H9 (cell line): ENCODE data around the gene ETV6. TPM values are rescaled to one million over a fixed set of nuclear protein-coding genes. Genes with fewer than 3 reads are reported as not detected.

Source experiments
- DNase-seq: peaks from one replicate; pipeline ENCODE4 v3.0.0-alpha.2; 2017
- H2AFZ ChIP-seq: one replicate; pipeline ENCODE4 v1.6.1; 2013; ENCODE audit warnings: mild to moderate bottlenecking, low read length, control low read depth, moderate library complexity
- H2AK5ac ChIP-seq: 2 replicates; pipeline ENCODE4 v1.6.1; 2013; ENCODE audit warnings: low read length, control low read depth, mixed read lengths; ENCODE audit not compliant: insufficient read length
- H2BK120ac ChIP-seq: one replicate; pipeline ENCODE4 v1.6.1; 2013; ENCODE audit warnings: low read depth, mild to moderate bottlenecking, low read length, control low read depth, inconsistent platforms; ENCODE audit not compliant: poor library complexity, severe bottlenecking
- H2BK12ac ChIP-seq: 2 replicates; pipeline ENCODE4 v1.6.1; 2013; ENCODE audit warnings: low read length, control low read depth, mixed read lengths, low read depth; ENCODE audit not compliant: insufficient read length
- H2BK15ac ChIP-seq: 2 replicates; pipeline ENCODE4 v1.6.1; 2013; ENCODE audit warnings: low read depth, low read length, control low read depth
- H2BK20ac ChIP-seq: one replicate; pipeline ENCODE4 v1.6.1; 2013; ENCODE audit warnings: low read depth, mild to moderate bottlenecking, low read length, control low read depth, inconsistent platforms; ENCODE audit not compliant: poor library complexity, severe bottlenecking
- H2BK5ac ChIP-seq: 2 replicates; pipeline ENCODE4 v1.6.1; 2013; ENCODE audit warnings: low read length, control low read depth, mixed read lengths; ENCODE audit not compliant: insufficient read length
- H3K14ac ChIP-seq: 2 replicates; pipeline ENCODE4 v1.6.1; 2013; ENCODE audit warnings: low read length, control low read depth; ENCODE audit not compliant: insufficient read depth
- H3K18ac ChIP-seq: 2 replicates; pipeline ENCODE4 v1.6.1; 2013; ENCODE audit warnings: low read depth, mild to moderate bottlenecking, mixed read lengths, low read length, control low read depth; ENCODE audit not compliant: insufficient read length
- H3K23ac ChIP-seq: 2 replicates; pipeline ENCODE4 v1.6.1; 2013; ENCODE audit warnings: low read length, control low read depth, mixed read lengths, low read depth; ENCODE audit not compliant: insufficient read length
- H3K23me2 ChIP-seq: 2 replicates; pipeline ENCODE4 v1.6.1; 2013; ENCODE audit warnings: low read depth, mild to moderate bottlenecking, mixed read lengths, low read length, control low read depth; ENCODE audit not compliant: insufficient read length, poor library complexity, severe bottlenecking
- H3K27ac ChIP-seq: 2 replicates; pipeline ENCODE4 v1.5.1; 2013; ENCODE audit warnings: low read length, control low read depth, mixed read lengths, low read depth; ENCODE audit not compliant: insufficient read length
- H3K27me3 ChIP-seq: 2 replicates; pipeline ENCODE4 v1.6.1; 2013; ENCODE audit warnings: low read length, control low read depth, inconsistent platforms; ENCODE audit not compliant: insufficient read depth
- H3K4ac ChIP-seq: 2 replicates; pipeline ENCODE4 v1.6.1; 2013; ENCODE audit warnings: low read depth, mild to moderate bottlenecking, control low read depth, inconsistent platforms, low read length, moderate library complexity
- H3K4me1 ChIP-seq: 2 replicates; pipeline ENCODE4 v1.6.1; 2013; ENCODE audit warnings: low read length, control low read depth, inconsistent platforms; ENCODE audit not compliant: insufficient read depth
- H3K4me2 ChIP-seq: 2 replicates; pipeline ENCODE4 v1.6.1; 2013; ENCODE audit warnings: low read length, control low read depth, mixed read lengths; ENCODE audit not compliant: insufficient read length, insufficient read depth
- H3K56ac ChIP-seq: 2 replicates; pipeline ENCODE4 v1.6.1; 2013; ENCODE audit warnings: low read depth, mild to moderate bottlenecking, mixed read lengths, low read length, control low read depth; ENCODE audit not compliant: insufficient read length
- H3K79me1 ChIP-seq: 2 replicates; pipeline ENCODE4 v1.6.1; 2013; ENCODE audit warnings: low read depth, mild to moderate bottlenecking, moderate library complexity, low read length, control low read depth, inconsistent platforms; ENCODE audit not compliant: insufficient read depth, poor library complexity, severe bottlenecking
- H3K79me2 ChIP-seq: 2 replicates; pipeline ENCODE4 v1.6.1; 2013; ENCODE audit warnings: low read length, control low read depth, inconsistent platforms; ENCODE audit not compliant: insufficient read depth
- H3K9ac ChIP-seq: 2 replicates; pipeline ENCODE4 v1.6.1; 2013; ENCODE audit warnings: low read length, control low read depth, mixed read lengths; ENCODE audit not compliant: insufficient read length; ENCODE audit errors: extremely low read depth
- H3K9me3 ChIP-seq: one replicate; pipeline ENCODE4 v1.6.1; 2013; ENCODE audit warnings: low read depth, low read length, inconsistent platforms; ENCODE audit not compliant: control insufficient read depth
- H3T11ph ChIP-seq: one replicate; pipeline ENCODE4 v1.6.1; 2013; ENCODE audit warnings: mild to moderate bottlenecking, low read length, control low read depth, inconsistent platforms
- H4K20me1 ChIP-seq: one replicate; pipeline ENCODE4 v1.6.1; 2013; ENCODE audit not compliant: control insufficient read depth, insufficient read length, insufficient read depth
- H4K5ac ChIP-seq: 2 replicates; pipeline ENCODE4 v1.6.1; 2013; ENCODE audit warnings: low read depth, mild to moderate bottlenecking, mixed read lengths, low read length, control low read depth; ENCODE audit not compliant: insufficient read length
- H4K8ac ChIP-seq: replicated peaks from 2 replicates; pipeline ENCODE4 v1.6.1; 2013; ENCODE audit warnings: low read length, control low read depth, mixed read lengths, low read depth; ENCODE audit not compliant: insufficient read length
- H4K91ac ChIP-seq: 2 replicates; pipeline ENCODE4 v1.6.1; 2013; ENCODE audit warnings: low read depth, mild to moderate bottlenecking, moderate library complexity, mixed read lengths, low read length, control low read depth; ENCODE audit not compliant: insufficient read length
- H3K27ac Mint-ChIP-seq, 3 experiments: 2 replicates in 2 of 3; 3 replicates in 1 of 3; pipeline ENCODE4 v1.8.0; 2020 to 2021; ENCODE audit warnings: mixed read lengths in 3 of 3, mild to moderate bottlenecking in 1 of 3, moderate library complexity in 1 of 3
- H3K27me3 Mint-ChIP-seq: 2 replicates; pipeline ENCODE4 v1.8.0; 2021; ENCODE audit warnings: low read depth, mild to moderate bottlenecking, moderate library complexity, mixed read lengths
- H3K36me3 Mint-ChIP-seq, 3 experiments: 2 replicates in 2 of 3; 3 replicates in 1 of 3; pipeline ENCODE4 v1.8.0; 2020 to 2021; ENCODE audit warnings: low read depth in 3 of 3, mixed read lengths in 3 of 3; ENCODE audit not compliant: insufficient read depth in 1 of 3
- H3K4me1 Mint-ChIP-seq, 2 experiments: 2 replicates each; pipeline ENCODE4 v1.8.0; 2020; ENCODE audit warnings: mixed read lengths in 2 of 2
- H3K4me3 Mint-ChIP-seq, 2 experiments: 2 replicates in 1 of 2; 3 replicates in 1 of 2; pipeline ENCODE4 v1.8.0; 2020 to 2021; ENCODE audit warnings: mild to moderate bottlenecking in 2 of 2, mixed read lengths in 2 of 2, moderate library complexity in 1 of 2
- H3K9me3 Mint-ChIP-seq, 2 experiments: 2 replicates in 1 of 2; 3 replicates in 1 of 2; pipeline ENCODE4 v1.8.0; 2020; ENCODE audit warnings: mild to moderate bottlenecking in 2 of 2, mixed read lengths in 2 of 2, moderate library complexity in 1 of 2
- CTCF ChIP-seq: fragments of 200-600 bp; sonication (generic); conservative IDR thresholded peaks from 3 replicates; pipeline ENCODE4 v1.8.0; 2021; ENCODE audit warnings: antibody characterized with exemption, mild to moderate bottlenecking
- WGBS: extraction: QIAGEN DNeasy Blood & Tissue Kit; methylation state at CpG from one replicate; pipeline ENCODE4 v1.1.7; 2013; ENCODE audit warnings: missing lambda C conversion rate, low lambda C conversion rate, mixed read lengths; ENCODE audit not compliant: insufficient read length; ENCODE audit errors: extremely low coverage; 5-methylcytosine and 5-hydroxymethylcytosine counted together
- total RNA-seq: library from RNA; stranded (reverse); gene quantifications from 2 replicates; pipeline ENCODE4 v1.2.1, GENCODE V29; 2021

ETV6 gene
- total RNA-seq, 1 experiment from 2014 or later, result 28.7 TPM

GRCh38 chr12:11762723-11763326 lies 113.4 kb downstream of the ETV6 start:
- H3K4me1 ChIP-seq, result peaks cover 6% of the 10 kb centered on the region; the same call in 1 of the 2 replicates

More at GRCh38 chr12:11762723-11763326, 113.4 kb downstream of the ETV6 start:
- Mint-ChIP-seq H3K4me1 (peaks cover 41 to 60% of the 10 kb centered on the region in 2 experiments), H3K36me3 (no peaks in the 10 kb centered on the region; a peak in 1 of 7 replicates), H3K27me3 (no peaks in the 10 kb centered on the region), H3K27ac (peak overlapping the region; percentile 36 to 74 (median 55); a peak in 2 of 7 replicates), H3K4me3 (no peak overlapping the region), H3K9me3 (no peaks in the 10 kb centered on the region)
- Histone ChIP-seq H3T11ph (no peak overlapping the region), H3K79me1 (no peaks in the 10 kb centered on the region), H3K23ac (no peak overlapping the region), H3K56ac (no peak overlapping the region), H2AFZ (no peak overlapping the region), H3K9me3 (no peaks in the 10 kb centered on the region), H4K5ac (no peak overlapping the region), H3K4me2 (no peak overlapping the region), H2BK120ac (no peak overlapping the region), H3K23me2 (no peaks in the 10 kb centered on the region), H2AK5ac (no peak overlapping the region), H3K27ac (no peak overlapping the region), H4K20me1 (no peaks in the 10 kb centered on the region), H4K8ac (no peak overlapping the region), H2BK20ac (no peak overlapping the region), H3K79me2 (no peaks in the 10 kb centered on the region), H4K91ac (no peak overlapping the region), H3K14ac (no peak overlapping the region), H3K4ac (no peak overlapping the region; the same call in 1 of the 2 replicates), H3K18ac (no peak overlapping the region), H3K27me3 (no peaks in the 10 kb centered on the region), H2BK5ac (no peak overlapping the region), H2BK12ac (no peak overlapping the region), H3K9ac (no peak overlapping the region), H2BK15ac (no peak overlapping the region)
- no peak for DNase-seq
- TF ChIP-seq CTCF, result no peak
- WGBS, result no CpG with 5 or more reads among the region's 9 CpGs
